ENCODE data around the gene CFAP299. TPM values are rescaled to one million over a fixed set of nuclear protein-coding genes. Genes with fewer than 3 reads are reported as not detected.
A peak's percentile ranks its signal among the peaks of the same experiment; 100 is the strongest.

Gene CFAP299
- total and polyA plus RNA-seq, 2 donors (not counting 3 experiments of a cell fraction or from before 2014, with no cell fraction given) = not detected

DNA sequence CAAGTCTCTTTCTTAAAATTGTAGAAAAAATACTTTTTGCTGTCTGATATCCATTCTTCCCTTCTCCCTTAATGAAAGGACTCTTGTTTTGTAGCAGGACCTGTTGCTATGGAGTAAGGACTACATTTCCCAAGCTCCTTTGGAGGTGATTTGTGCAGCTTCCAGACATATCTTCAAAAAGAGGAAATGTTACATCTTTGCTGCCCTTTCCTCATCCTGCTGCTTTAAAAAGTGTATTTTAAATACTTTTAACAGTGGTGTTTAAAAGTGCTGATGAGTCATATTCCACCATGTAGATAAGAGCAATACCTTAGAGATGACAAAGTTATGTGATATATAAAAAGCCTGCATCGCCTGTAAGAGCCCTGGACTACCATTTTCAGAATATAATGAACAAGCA lies 98.7 kb downstream of the CFAP299 start:
- BruUV-seq (replicated peaks) = no TSS peak
- Histone ChIP-seq H3K79me2 (ENCODE audit: control insufficient read depth, insufficient read depth, low read length) (no peaks in the 10 kb centered on the region), H3K9me3 (replicated peaks; ENCODE audit: control insufficient read depth, insufficient read depth, low read length) (no peaks in the 10 kb centered on the region), H3K4me1 (ENCODE audit: control insufficient read depth, extremely low read depth, insufficient read depth, low read length) (no peaks in the 10 kb centered on the region), H2AFZ (ENCODE audit: low read depth, low read length) (no peak overlapping the region), H3K4me3 (replicated peaks in 1 of 3; ENCODE audit: insufficient read depth in 1 of 3, low read depth in 1 of 3, low read length in 3 of 3) (no peak overlapping the region), H3K36me3 (ENCODE audit: control insufficient read depth in 2 of 2, extremely low read depth in 1 of 2, insufficient read depth in 2 of 2, low read length in 2 of 2) (no peaks in the 10 kb centered on the region), H3K4me2 (ENCODE audit: insufficient read depth, low read length) (no peak overlapping the region), H3K9me1 (replicated peaks; ENCODE audit: control insufficient read depth, extremely low read depth, insufficient read depth, low read length) (no peaks in the 10 kb centered on the region), H3K9ac (replicated peaks; ENCODE audit: extremely low read depth, insufficient read depth, low read length) (no peak overlapping the region), H3K27me3 (ENCODE audit: control insufficient read depth in 2 of 2, insufficient read depth in 2 of 2, low read length in 2 of 2) (no peaks in the 10 kb centered on the region), H3K27ac (ENCODE audit: insufficient read depth, low read depth, low read length) (no peak overlapping the region), H4K20me1 (replicated peaks; ENCODE audit: control insufficient read depth, extremely low read depth, insufficient read depth, low read length) (no peaks in the 10 kb centered on the region)
- CTCF ChIA-PET = interaction anchor here (1.4 kb wide), 1 partner anchor 11 kb away, joined by 3 read pairs; no protein-coding TSS in a partner anchor
- intact Hi-C loops (cut with micrococcal nuclease) = no loop called here
- DNase-seq (ENCODE audit: low read depth, low spot score) = no peak
- FAIRE-seq = no peak
- TF ChIP-seq EZH2 (IDR thresholded peaks at IDR 0.05; ENCODE audit: borderline replicate concordance, low read depth, low read length, severe bottlenecking) = no peak
- TF ChIP-seq FOS (IDR thresholded peaks at IDR 0.05; ENCODE audit: borderline replicate concordance, insufficient read depth, low read length) = no peak
- peak; percentile 10 for TF ChIP-seq JUN (IDR thresholded peaks at IDR 0.05; ENCODE audit: borderline replicate concordance, insufficient read depth, insufficient read length, low read depth)
- TF ChIP-seq GATA2 (IDR thresholded peaks at IDR 0.05; ENCODE audit: insufficient read depth, insufficient read length, low read depth, low read length) = no peak
- TF ChIP-seq, protein P1, sequence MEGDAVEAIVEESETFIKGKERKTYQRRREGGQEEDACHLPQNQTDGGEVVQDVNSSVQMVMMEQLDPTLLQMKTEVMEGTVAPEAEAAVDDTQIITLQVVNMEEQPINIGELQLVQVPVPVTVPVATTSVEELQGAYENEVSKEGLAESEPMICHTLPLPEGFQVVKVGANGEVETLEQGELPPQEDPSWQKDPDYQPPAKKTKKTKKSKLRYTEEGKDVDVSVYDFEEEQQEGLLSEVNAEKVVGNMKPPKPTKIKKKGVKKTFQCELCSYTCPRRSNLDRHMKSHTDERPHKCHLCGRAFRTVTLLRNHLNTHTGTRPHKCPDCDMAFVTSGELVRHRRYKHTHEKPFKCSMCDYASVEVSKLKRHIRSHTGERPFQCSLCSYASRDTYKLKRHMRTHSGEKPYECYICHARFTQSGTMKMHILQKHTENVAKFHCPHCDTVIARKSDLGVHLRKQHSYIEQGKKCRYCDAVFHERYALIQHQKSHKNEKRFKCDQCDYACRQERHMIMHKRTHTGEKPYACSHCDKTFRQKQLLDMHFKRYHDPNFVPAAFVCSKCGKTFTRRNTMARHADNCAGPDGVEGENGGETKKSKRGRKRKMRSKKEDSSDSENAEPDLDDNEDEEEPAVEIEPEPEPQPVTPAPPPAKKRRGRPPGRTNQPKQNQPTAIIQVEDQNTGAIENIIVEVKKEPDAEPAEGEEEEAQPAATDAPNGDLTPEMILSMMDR (IDR thresholded peaks at IDR 0.05; ENCODE audit: extremely low read depth in 1 of 2, insufficient read depth in 1 of 2, low read depth in 1 of 2, low read length in 2 of 2) = no peak
- TF ChIP-seq MYC (IDR thresholded peaks at IDR 0.05; ENCODE audit: low read depth, low read length) = no peak
- dilution Hi-C loops (cut with MboI; ENCODE audit: extremely low pct_ligation_motif_present, low sequenced_read_pairs) = no loop called here
- POLR2A ChIA-PET = no interaction called here

DNA sequence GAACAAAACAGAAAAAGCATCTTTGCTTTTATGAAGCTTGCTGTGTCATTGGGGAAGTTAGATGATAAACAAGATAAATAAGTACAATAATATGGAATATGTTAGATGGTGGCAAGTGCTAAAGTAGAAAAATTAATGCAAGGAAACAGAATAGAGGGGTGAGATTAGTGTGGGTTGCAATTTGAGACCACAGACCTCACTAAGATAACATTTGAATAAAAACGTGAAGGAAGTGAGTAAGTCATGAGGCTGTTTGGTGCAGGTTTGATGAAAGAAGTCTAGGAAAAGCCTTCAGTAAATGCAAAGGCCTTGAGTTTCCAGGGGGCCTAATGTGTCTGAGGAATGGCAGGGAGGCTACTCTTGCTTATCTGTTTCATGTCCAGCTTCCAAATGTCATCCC lies 102.5 kb downstream of the CFAP299 start:
- Histone ChIP-seq H3K9ac (replicated peaks; ENCODE audit: extremely low read depth, insufficient read depth, low read length) (no peak overlapping the region), H3K9me1 (replicated peaks; ENCODE audit: control insufficient read depth, extremely low read depth, insufficient read depth, low read length) (no peaks in the 10 kb centered on the region), H3K27ac (ENCODE audit: insufficient read depth, low read depth, low read length) (no peak overlapping the region), H3K79me2 (ENCODE audit: control insufficient read depth, insufficient read depth, low read length) (no peaks in the 10 kb centered on the region), H3K9me3 (replicated peaks; ENCODE audit: control insufficient read depth, insufficient read depth, low read length) (no peaks in the 10 kb centered on the region), H3K36me3 (ENCODE audit: control insufficient read depth in 2 of 2, extremely low read depth in 1 of 2, insufficient read depth in 2 of 2, low read length in 2 of 2) (no peaks in the 10 kb centered on the region), H3K4me1 (ENCODE audit: control insufficient read depth, extremely low read depth, insufficient read depth, low read length) (no peaks in the 10 kb centered on the region), H3K4me3 (replicated peaks in 1 of 3; ENCODE audit: insufficient read depth in 1 of 3, low read depth in 1 of 3, low read length in 3 of 3) (no peak overlapping the region), H2AFZ (ENCODE audit: low read depth, low read length) (no peak overlapping the region), H3K4me2 (ENCODE audit: insufficient read depth, low read length) (no peak overlapping the region), H3K27me3 (ENCODE audit: control insufficient read depth in 2 of 2, insufficient read depth in 2 of 2, low read length in 2 of 2) (no peaks in the 10 kb centered on the region), H4K20me1 (replicated peaks; ENCODE audit: control insufficient read depth, extremely low read depth, insufficient read depth, low read length) (no peaks in the 10 kb centered on the region)
- intact Hi-C loops (cut with micrococcal nuclease) = no loop called here
- no TSS peak for BruUV-seq (replicated peaks)
- dilution Hi-C loops (cut with MboI; ENCODE audit: extremely low pct_ligation_motif_present, low sequenced_read_pairs) = no loop called here
- TF ChIP-seq MYC (IDR thresholded peaks at IDR 0.05; ENCODE audit: low read depth, low read length) (no peak), JUN (IDR thresholded peaks at IDR 0.05; ENCODE audit: borderline replicate concordance, insufficient read depth, insufficient read length, low read depth) (no peak), FOS (IDR thresholded peaks at IDR 0.05; ENCODE audit: borderline replicate concordance, insufficient read depth, low read length) (peak; percentile 25), POLR2A (IDR thresholded peaks at IDR 0.05; ENCODE audit: low read depth, low read length) (no peak), GATA2 (IDR thresholded peaks at IDR 0.05; ENCODE audit: insufficient read depth, insufficient read length, low read depth, low read length) (no peak), EZH2 (IDR thresholded peaks at IDR 0.05; ENCODE audit: borderline replicate concordance, low read depth, low read length, severe bottlenecking) (no peak)
- TF ChIP-seq, protein P2, sequence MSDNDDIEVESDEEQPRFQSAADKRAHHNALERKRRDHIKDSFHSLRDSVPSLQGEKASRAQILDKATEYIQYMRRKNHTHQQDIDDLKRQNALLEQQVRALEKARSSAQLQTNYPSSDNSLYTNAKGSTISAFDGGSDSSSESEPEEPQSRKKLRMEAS (IDR thresholded peaks at IDR 0.05; ENCODE audit: insufficient read depth, insufficient read length) = no peak
- DNase-seq (ENCODE audit: low read depth, low spot score) (no peak), FAIRE-seq (no peak)
- CTCF ChIA-PET = no interaction called here
- POLR2A ChIA-PET = no interaction called here

Data from endothelial cell of umbilical vein (primary cell).